Measurements from ENCODE around the gene SPATA12.

DNA sequence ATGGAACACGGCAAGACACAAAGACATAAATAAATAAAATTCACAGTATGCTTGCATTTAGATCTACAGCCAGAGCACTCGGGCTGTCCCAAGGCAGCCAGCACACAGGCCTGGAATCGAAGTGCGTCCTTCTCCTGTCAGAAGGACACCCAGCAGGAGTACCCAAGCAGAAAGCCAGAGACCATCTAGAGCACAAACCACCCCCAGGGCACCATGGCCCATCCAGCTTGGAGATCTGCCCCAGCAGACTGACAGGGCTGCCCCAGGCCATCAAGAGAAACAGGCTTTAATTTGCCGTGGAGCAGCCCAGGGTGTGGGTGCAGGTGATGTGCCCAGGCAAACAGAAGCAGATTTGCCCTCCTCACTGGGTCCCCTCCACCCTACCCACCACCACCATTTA, 7.8 kb upstream of the SPATA12 start:
- TF ChIP-seq, protein P1, sequence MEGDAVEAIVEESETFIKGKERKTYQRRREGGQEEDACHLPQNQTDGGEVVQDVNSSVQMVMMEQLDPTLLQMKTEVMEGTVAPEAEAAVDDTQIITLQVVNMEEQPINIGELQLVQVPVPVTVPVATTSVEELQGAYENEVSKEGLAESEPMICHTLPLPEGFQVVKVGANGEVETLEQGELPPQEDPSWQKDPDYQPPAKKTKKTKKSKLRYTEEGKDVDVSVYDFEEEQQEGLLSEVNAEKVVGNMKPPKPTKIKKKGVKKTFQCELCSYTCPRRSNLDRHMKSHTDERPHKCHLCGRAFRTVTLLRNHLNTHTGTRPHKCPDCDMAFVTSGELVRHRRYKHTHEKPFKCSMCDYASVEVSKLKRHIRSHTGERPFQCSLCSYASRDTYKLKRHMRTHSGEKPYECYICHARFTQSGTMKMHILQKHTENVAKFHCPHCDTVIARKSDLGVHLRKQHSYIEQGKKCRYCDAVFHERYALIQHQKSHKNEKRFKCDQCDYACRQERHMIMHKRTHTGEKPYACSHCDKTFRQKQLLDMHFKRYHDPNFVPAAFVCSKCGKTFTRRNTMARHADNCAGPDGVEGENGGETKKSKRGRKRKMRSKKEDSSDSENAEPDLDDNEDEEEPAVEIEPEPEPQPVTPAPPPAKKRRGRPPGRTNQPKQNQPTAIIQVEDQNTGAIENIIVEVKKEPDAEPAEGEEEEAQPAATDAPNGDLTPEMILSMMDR (IDR thresholded peaks at IDR 0.05) = no peak
- TF ChIP-seq SIN3A (IDR thresholded peaks at IDR 0.05; ENCODE audit: borderline replicate concordance, insufficient read depth, low read depth, low read length) (no peak), TCF7L2 (IDR thresholded peaks at IDR 0.05; ENCODE audit: low read depth, low read length) (no peak), POLR2AphosphoS5 (IDR thresholded peaks at IDR 0.05; ENCODE audit: low read depth, low read length) (no peak)
- TF ChIP-seq, protein P2, sequence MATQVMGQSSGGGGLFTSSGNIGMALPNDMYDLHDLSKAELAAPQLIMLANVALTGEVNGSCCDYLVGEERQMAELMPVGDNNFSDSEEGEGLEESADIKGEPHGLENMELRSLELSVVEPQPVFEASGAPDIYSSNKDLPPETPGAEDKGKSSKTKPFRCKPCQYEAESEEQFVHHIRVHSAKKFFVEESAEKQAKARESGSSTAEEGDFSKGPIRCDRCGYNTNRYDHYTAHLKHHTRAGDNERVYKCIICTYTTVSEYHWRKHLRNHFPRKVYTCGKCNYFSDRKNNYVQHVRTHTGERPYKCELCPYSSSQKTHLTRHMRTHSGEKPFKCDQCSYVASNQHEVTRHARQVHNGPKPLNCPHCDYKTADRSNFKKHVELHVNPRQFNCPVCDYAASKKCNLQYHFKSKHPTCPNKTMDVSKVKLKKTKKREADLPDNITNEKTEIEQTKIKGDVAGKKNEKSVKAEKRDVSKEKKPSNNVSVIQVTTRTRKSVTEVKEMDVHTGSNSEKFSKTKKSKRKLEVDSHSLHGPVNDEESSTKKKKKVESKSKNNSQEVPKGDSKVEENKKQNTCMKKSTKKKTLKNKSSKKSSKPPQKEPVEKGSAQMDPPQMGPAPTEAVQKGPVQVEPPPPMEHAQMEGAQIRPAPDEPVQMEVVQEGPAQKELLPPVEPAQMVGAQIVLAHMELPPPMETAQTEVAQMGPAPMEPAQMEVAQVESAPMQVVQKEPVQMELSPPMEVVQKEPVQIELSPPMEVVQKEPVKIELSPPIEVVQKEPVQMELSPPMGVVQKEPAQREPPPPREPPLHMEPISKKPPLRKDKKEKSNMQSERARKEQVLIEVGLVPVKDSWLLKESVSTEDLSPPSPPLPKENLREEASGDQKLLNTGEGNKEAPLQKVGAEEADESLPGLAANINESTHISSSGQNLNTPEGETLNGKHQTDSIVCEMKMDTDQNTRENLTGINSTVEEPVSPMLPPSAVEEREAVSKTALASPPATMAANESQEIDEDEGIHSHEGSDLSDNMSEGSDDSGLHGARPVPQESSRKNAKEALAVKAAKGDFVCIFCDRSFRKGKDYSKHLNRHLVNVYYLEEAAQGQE (IDR thresholded peaks at IDR 0.05; ENCODE audit: insufficient read depth in 1 of 2, low read depth in 2 of 2, low read length in 1 of 2) = no peak

Measured in Panc1 (cell line).